ENCODE measurements around the gene GCNT4.
"Not testable (repeated sequence)": the region's sequence is repeated elsewhere in the genome, so short reads cannot be mapped to it uniquely, and the experiment has no call there.

Gene GCNT4, protein sequence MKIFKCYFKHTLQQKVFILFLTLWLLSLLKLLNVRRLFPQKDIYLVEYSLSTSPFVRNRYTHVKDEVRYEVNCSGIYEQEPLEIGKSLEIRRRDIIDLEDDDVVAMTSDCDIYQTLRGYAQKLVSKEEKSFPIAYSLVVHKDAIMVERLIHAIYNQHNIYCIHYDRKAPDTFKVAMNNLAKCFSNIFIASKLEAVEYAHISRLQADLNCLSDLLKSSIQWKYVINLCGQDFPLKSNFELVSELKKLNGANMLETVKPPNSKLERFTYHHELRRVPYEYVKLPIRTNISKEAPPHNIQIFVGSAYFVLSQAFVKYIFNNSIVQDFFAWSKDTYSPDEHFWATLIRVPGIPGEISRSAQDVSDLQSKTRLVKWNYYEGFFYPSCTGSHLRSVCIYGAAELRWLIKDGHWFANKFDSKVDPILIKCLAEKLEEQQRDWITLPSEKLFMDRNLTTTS

DNA sequence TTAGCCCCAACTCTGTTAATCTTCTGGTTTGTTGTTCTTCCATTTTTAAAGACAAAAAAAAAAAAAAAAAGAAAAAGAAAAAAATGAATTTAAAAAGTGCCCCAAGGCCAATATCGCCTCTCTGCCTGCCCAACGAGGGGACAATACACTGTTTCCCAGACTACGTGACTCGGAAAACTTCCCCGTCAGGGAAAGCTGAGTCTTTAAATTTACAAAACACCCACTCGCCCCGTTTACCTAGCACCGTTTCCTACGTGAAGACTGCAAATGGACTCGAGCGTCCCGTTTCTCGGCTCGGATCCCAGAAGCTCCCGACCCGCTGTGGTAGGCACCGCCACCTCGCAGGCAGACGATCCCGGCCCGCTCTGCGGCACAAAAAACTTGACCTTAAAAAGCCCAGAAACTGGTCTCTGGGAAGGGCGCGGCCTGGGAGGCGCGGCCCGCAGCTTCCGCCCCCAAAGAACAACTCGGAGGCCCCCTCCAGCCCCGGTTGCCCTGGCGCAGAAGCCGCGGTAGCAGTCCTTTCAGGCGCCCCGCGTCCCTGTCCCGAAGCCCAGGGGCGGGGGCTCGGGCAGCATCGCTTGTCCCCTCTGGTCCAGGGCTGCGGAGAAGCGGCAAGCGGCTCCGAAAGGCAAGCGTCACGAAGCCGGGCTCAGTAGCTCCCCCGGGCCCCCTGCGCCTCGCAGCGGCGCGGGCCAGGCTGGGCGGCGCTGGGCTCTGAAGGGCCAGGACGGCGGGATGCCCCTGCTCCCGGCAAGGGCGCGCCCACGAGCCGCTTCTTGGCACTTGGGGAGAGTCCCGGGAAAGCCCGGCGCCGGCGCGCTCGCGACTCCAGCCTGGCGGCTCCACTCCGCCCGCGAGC is at the start of gene GCNT4:
Gene GCNT4, minus strand, starts transcription at position 367 of the 862 bp plus-strand sequence. CDS start 22,521 bp downstream, outside the sequence.
- Histone ChIP-seq H3K36me3 (ENCODE audit: low read depth) (no peaks in the 10 kb centered on the region), H3K4me3 (ENCODE audit: severe bottlenecking) (peak within 1 kb of the TSS; percentile 76), H3K4me1 (ENCODE audit: insufficient read depth, poor library complexity, severe bottlenecking) (peaks cover 4% of the 10 kb centered on the region), H3K27me3 (ENCODE audit: insufficient read depth, poor library complexity, severe bottlenecking) (no peaks in the 10 kb centered on the region), H3K27ac (ENCODE audit: poor library complexity, severe bottlenecking) (peak within 1 kb of the TSS; percentile 58), H3K9me3 (ENCODE audit: severe bottlenecking) (no peaks in the 10 kb centered on the region)
- TF ChIP-seq, protein P1, sequence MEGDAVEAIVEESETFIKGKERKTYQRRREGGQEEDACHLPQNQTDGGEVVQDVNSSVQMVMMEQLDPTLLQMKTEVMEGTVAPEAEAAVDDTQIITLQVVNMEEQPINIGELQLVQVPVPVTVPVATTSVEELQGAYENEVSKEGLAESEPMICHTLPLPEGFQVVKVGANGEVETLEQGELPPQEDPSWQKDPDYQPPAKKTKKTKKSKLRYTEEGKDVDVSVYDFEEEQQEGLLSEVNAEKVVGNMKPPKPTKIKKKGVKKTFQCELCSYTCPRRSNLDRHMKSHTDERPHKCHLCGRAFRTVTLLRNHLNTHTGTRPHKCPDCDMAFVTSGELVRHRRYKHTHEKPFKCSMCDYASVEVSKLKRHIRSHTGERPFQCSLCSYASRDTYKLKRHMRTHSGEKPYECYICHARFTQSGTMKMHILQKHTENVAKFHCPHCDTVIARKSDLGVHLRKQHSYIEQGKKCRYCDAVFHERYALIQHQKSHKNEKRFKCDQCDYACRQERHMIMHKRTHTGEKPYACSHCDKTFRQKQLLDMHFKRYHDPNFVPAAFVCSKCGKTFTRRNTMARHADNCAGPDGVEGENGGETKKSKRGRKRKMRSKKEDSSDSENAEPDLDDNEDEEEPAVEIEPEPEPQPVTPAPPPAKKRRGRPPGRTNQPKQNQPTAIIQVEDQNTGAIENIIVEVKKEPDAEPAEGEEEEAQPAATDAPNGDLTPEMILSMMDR (IDR thresholded peaks at IDR 0.05; ENCODE audit: poor library complexity, severe bottlenecking) = no peak
- DNase-seq (ENCODE audit: low spot score) = no peak
- ATAC-seq (ENCODE audit: low read depth) = peak; percentile 49

DNA sequence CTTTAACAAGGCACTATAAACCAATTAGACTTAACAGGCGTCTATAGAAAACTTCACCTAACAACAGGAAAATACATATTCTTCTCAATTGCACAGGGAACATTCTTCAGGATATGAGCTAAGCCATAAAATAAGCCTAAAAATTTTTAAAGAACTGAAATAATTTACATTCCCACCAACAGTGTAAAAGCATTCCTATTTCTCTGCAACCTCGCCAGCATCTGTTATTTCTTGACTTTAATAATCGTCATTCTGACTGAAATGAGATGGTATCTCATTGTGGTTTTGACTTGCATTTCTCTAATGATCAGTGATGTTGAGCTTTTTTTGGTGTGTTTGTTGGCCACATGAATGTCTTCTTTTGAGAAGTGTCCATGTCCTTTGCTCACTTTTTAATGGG is 43.6 kb upstream of the GCNT4 start:
- Histone ChIP-seq H3K27ac (ENCODE audit: poor library complexity, severe bottlenecking) (peak overlapping the region; percentile 69), H3K4me1 (ENCODE audit: insufficient read depth, poor library complexity, severe bottlenecking) (peaks cover 20% of the 10 kb centered on the region)
- H3K9me3 ChIP-seq (ENCODE audit: severe bottlenecking); DNase-seq (ENCODE audit: low spot score); H3K27me3 ChIP-seq (ENCODE audit: insufficient read depth, poor library complexity, severe bottlenecking); H3K4me3 ChIP-seq (ENCODE audit: severe bottlenecking); H3K36me3 ChIP-seq (ENCODE audit: low read depth): not testable (repeated sequence)
- ATAC-seq (ENCODE audit: low read depth) = peak; percentile 4

DNA sequence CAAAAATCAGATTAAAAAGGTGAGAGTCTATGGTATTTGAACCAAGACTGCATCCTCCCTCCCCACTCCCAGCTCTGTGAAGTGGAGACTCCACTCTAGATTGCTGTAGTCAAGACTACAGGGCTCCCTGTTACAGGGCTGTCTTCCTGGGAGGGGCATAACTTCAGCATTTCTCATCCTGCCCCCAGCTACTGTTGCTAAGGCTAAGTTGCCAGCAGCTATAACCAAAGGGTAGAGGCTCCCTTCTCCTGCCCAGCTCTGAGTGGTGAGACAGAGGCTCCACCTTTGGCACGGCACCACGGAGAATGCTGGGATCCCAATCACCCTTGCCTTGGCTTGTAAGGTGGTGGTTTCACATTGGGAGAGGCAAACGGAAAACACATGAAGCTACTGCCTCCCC is 39.2 kb upstream of the GCNT4 start:
- no peaks in the 10 kb centered on the region for H3K27me3 ChIP-seq (ENCODE audit: insufficient read depth, poor library complexity, severe bottlenecking)
- ATAC-seq (ENCODE audit: low read depth) (peak; percentile 62), DNase-seq (ENCODE audit: low spot score) (peak; percentile 69)
- H3K4me1 ChIP-seq (ENCODE audit: insufficient read depth, poor library complexity, severe bottlenecking) = peaks cover 20% of the 10 kb centered on the region
- TF ChIP-seq, protein P1 (IDR thresholded peaks at IDR 0.05; ENCODE audit: poor library complexity, severe bottlenecking) = no peak
- no peaks in the 10 kb centered on the region for H3K36me3 ChIP-seq (ENCODE audit: low read depth)
- H3K4me3 ChIP-seq (ENCODE audit: severe bottlenecking) = no peak overlapping the region
- H3K9me3 ChIP-seq (ENCODE audit: severe bottlenecking) = no peaks in the 10 kb centered on the region
- peak overlapping the region; percentile 7 for H3K27ac ChIP-seq (ENCODE audit: poor library complexity, severe bottlenecking)

DNA sequence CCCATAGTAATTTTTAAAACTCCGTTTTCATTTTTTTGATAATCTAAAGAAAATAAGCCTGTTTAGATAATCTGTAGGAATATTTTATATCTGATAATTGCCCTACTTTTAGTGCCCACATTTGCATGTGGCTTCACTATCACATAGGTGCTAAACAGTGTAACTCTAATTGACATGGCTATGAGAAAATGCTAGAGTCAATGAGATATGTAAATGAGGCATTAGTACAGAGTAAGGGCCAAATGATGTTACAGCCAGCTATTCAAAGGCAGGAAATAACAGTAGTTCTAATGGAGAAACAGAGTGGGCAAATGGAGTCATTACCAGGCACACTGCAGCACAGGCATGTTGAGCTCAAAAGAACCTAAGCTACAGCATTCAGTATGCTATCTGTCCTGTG is 37.3 kb upstream of the GCNT4 start:
- peaks cover 10% of the 10 kb centered on the region for H3K4me1 ChIP-seq (ENCODE audit: insufficient read depth, poor library complexity, severe bottlenecking)
- no peak overlapping the region for H3K27ac ChIP-seq (ENCODE audit: poor library complexity, severe bottlenecking)
- H3K4me3 ChIP-seq (ENCODE audit: severe bottlenecking) = no peak overlapping the region
- no peak for ATAC-seq (ENCODE audit: low read depth)
- H3K36me3 ChIP-seq (ENCODE audit: low read depth) = no peaks in the 10 kb centered on the region
- no peaks in the 10 kb centered on the region for H3K9me3 ChIP-seq (ENCODE audit: severe bottlenecking)
- DNase-seq (ENCODE audit: low spot score) = no peak
- TF ChIP-seq, protein P1 (IDR thresholded peaks at IDR 0.05; ENCODE audit: poor library complexity, severe bottlenecking) = no peak
- H3K27me3 ChIP-seq (ENCODE audit: insufficient read depth, poor library complexity, severe bottlenecking) = no peaks in the 10 kb centered on the region

DNA sequence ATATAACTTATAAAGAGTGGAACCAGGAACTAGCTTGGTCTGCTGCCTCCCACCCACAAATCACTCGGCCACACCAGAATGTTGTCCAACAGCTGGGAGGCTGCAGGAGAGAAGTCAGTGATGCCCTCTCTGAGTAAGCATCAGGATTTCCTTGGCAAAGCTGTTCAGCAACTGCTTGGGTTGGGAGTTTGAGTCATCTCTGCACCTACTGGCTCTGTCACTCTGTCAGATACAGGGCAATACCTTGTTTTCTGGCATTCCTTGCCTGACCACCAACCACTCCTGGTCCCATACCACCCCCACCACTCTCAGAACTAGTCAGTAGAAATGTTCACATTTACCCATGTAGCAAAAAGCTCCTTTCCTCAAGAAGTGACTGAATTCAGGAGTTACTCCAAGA is 36.8 kb upstream of the GCNT4 start:
- no peak overlapping the region for H3K27ac ChIP-seq (ENCODE audit: poor library complexity, severe bottlenecking)
- no peaks in the 10 kb centered on the region for H3K27me3 ChIP-seq (ENCODE audit: insufficient read depth, poor library complexity, severe bottlenecking)
- no peaks in the 10 kb centered on the region for H3K9me3 ChIP-seq (ENCODE audit: severe bottlenecking)
- no peaks in the 10 kb centered on the region for H3K36me3 ChIP-seq (ENCODE audit: low read depth)
- DNase-seq (ENCODE audit: low spot score) (no peak), ATAC-seq (ENCODE audit: low read depth) (peak; percentile 84)
- TF ChIP-seq, protein P1 (IDR thresholded peaks at IDR 0.05; ENCODE audit: poor library complexity, severe bottlenecking) = no peak
- peaks cover 10% of the 10 kb centered on the region for H3K4me1 ChIP-seq (ENCODE audit: insufficient read depth, poor library complexity, severe bottlenecking)
- H3K4me3 ChIP-seq (ENCODE audit: severe bottlenecking) = no peak overlapping the region
